ENCODE results near the gene GALK2. TPM values are rescaled to one million over a fixed set of nuclear protein-coding genes. Genes with fewer than 3 reads are reported as not detected.
A peak's percentile ranks its signal among the peaks of the same experiment; 100 is the strongest.

Gene GALK2
- total RNA-seq, 1 donor from 2014 or later, result 28.6 TPM

- H3K36me3 ChIP-seq (ENCODE audit: control insufficient read depth, insufficient read depth, low read length), result no peaks in the 10 kb centered on the region
- peak; percentile 92 for DNase-seq (ENCODE audit: low read depth)
- TF ChIP-seq, protein P1, sequence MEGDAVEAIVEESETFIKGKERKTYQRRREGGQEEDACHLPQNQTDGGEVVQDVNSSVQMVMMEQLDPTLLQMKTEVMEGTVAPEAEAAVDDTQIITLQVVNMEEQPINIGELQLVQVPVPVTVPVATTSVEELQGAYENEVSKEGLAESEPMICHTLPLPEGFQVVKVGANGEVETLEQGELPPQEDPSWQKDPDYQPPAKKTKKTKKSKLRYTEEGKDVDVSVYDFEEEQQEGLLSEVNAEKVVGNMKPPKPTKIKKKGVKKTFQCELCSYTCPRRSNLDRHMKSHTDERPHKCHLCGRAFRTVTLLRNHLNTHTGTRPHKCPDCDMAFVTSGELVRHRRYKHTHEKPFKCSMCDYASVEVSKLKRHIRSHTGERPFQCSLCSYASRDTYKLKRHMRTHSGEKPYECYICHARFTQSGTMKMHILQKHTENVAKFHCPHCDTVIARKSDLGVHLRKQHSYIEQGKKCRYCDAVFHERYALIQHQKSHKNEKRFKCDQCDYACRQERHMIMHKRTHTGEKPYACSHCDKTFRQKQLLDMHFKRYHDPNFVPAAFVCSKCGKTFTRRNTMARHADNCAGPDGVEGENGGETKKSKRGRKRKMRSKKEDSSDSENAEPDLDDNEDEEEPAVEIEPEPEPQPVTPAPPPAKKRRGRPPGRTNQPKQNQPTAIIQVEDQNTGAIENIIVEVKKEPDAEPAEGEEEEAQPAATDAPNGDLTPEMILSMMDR (IDR thresholded peaks at IDR 0.05; ENCODE audit: insufficient read depth, low read length, poor library complexity, severe bottlenecking), result no peak
Measured at GRCh38 chr15:49155110-49155833, 14.8 kb upstream of the GALK2 start, which contains the start of gene COPS2. Gene COPS2, minus strand, starts transcription at chr15:49155599. Its CDS starts 21 bp downstream, at chr15:49155578.

DNA sequence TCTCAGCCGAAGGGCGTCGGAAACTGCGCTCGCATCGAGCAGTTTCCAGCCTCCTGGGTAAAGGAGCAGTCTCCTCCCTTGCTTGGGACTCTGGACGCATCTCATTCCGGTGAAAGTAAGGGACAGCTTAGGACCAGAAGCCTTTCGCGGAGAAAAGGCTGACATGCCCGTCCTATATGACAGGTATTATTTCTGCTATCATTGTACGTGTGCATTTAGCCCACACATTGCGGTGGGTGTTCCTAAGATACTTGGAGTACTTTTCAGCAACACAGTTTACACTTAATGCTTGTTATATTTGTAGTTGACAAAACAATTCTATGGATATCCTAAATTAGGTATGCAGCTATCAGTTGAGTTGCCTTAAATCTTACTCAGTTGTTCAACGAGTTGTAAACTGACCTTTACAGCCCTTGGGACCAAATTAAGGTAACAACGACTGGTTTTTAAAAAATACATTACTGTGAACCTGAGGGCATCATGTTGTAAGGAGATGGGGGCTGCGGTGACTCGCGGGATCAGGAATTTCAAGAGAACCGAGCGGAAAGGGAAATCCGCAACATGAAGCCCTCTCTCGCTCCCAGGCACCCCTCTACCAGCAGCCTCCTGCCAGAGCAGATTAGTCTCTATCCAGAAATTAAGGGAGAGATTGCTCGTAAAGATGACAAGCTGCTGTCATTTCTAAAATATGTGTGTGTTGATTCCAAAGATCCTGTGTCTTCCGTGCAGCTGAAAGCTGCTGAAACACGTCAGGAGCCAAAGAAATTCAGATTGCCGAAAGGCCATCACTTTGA, 14.0 kb upstream of the GALK2 start:
- Histone ChIP-seq H3K36me3 (ENCODE audit: control insufficient read depth, insufficient read depth, low read length) (no peaks in the 10 kb centered on the region), H3K27me3 (ENCODE audit: control insufficient read depth, insufficient read depth, low read length) (no peaks in the 10 kb centered on the region), H3K4me3 (ENCODE audit: low read depth, low read length) (peak overlapping the region; percentile 93)
- DNase-seq (ENCODE audit: low read depth), result no peak
- TF ChIP-seq, protein P1 (IDR thresholded peaks at IDR 0.05; ENCODE audit: insufficient read depth, low read length, poor library complexity, severe bottlenecking), result no peak

More at GRCh38 chr15:49155110-49155833, 14.8 kb upstream of the GALK2 start, which contains the start of gene COPS2:
- Histone ChIP-seq H3K27me3 (ENCODE audit: control insufficient read depth, insufficient read depth, low read length) (no peaks in the 10 kb centered on the region), H3K4me3 (ENCODE audit: low read depth, low read length) (peak within 1 kb of the TSS; percentile 93)

GRCh38 chr15:49163678-49164077, 6.4 kb upstream of the GALK2 start:
- TF ChIP-seq, protein P1 (IDR thresholded peaks at IDR 0.05; ENCODE audit: insufficient read depth, low read length, poor library complexity, severe bottlenecking), result no peak
- no peaks in the 10 kb centered on the region for H3K27me3 ChIP-seq (ENCODE audit: control insufficient read depth, insufficient read depth, low read length)
- no peak for DNase-seq (ENCODE audit: low read depth)
- H3K4me3 ChIP-seq (ENCODE audit: low read depth, low read length), result no peak overlapping the region
- no peaks in the 10 kb centered on the region for H3K36me3 ChIP-seq (ENCODE audit: control insufficient read depth, insufficient read depth, low read length)

GRCh38 chr15:49164865-49165264, 5.2 kb upstream of the GALK2 start:
- TF ChIP-seq, protein P1 (IDR thresholded peaks at IDR 0.05; ENCODE audit: insufficient read depth, low read length, poor library complexity, severe bottlenecking), result no peak
- Histone ChIP-seq H3K4me3 (ENCODE audit: low read depth, low read length) (no peak overlapping the region), H3K27me3 (ENCODE audit: control insufficient read depth, insufficient read depth, low read length) (no peaks in the 10 kb centered on the region), H3K36me3 (ENCODE audit: control insufficient read depth, insufficient read depth, low read length) (no peaks in the 10 kb centered on the region)
- no peak for DNase-seq (ENCODE audit: low read depth)

GRCh38 chr15:49168016-49168415, 2.0 kb upstream of the GALK2 start:
- Histone ChIP-seq H3K4me3 (ENCODE audit: low read depth, low read length) (no peak overlapping the region), H3K36me3 (ENCODE audit: control insufficient read depth, insufficient read depth, low read length) (no peaks in the 10 kb centered on the region), H3K27me3 (ENCODE audit: control insufficient read depth, insufficient read depth, low read length) (no peaks in the 10 kb centered on the region)
- TF ChIP-seq, protein P1 (IDR thresholded peaks at IDR 0.05; ENCODE audit: insufficient read depth, low read length, poor library complexity, severe bottlenecking), result no peak
- DNase-seq (ENCODE audit: low read depth), result no peak
